GM12801 (cell line): ENCODE data around the gene PRKACA.

Experiments used
- TF ChIP-seq, protein P1 (sequence below): IDR thresholded peaks from one replicate; pipeline ENCODE4 v1.5.1; 2011; ENCODE audit warnings: control low read depth; ENCODE audit not compliant: insufficient read length; ENCODE audit errors: extremely low read depth

The PRKACA gene

GRCh38 chr19:14093117-14093823, 24.3 kb downstream of the PRKACA start:
- TF ChIP-seq, protein P1, sequence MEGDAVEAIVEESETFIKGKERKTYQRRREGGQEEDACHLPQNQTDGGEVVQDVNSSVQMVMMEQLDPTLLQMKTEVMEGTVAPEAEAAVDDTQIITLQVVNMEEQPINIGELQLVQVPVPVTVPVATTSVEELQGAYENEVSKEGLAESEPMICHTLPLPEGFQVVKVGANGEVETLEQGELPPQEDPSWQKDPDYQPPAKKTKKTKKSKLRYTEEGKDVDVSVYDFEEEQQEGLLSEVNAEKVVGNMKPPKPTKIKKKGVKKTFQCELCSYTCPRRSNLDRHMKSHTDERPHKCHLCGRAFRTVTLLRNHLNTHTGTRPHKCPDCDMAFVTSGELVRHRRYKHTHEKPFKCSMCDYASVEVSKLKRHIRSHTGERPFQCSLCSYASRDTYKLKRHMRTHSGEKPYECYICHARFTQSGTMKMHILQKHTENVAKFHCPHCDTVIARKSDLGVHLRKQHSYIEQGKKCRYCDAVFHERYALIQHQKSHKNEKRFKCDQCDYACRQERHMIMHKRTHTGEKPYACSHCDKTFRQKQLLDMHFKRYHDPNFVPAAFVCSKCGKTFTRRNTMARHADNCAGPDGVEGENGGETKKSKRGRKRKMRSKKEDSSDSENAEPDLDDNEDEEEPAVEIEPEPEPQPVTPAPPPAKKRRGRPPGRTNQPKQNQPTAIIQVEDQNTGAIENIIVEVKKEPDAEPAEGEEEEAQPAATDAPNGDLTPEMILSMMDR = no peak

- TF ChIP-seq, protein P1 = no peak
Measured at GRCh38 chr19:14091813-14092462, 25.6 kb downstream of the PRKACA start.

GRCh38 chr19:14091081-14091812, 26.3 kb downstream of the PRKACA start:
- TF ChIP-seq, protein P1 = no peak

DNA sequence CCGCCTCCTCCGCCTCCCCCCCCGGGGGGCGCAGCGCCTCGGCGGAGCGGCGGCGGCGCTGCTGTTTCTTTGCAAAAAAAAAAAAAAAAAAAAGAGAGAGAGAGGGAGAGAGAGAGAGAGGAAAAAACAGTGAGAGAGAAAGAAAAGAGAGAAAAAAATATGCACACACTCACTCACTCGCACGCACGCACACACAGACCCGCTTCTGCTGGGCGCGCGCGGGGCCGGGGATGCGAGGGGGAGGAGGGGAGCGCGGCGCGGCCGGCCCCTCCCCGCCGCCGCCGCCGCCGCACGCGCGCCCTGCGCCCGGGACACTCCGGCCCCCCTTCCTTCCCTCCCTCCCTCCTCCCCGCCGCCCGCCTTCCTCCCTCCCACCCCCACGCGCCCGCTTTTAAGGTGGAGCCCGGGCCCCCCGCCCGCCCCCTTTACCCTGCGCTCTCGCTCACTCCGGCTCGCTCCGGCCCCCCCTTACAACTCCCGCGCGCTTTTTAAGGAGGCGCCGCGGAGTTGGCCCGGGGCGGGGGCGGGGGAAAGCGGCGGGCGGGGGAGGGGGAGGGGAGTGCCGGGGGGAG, 27.0 kb downstream of the PRKACA start, which contains the start of gene SAMD1:
Gene SAMD1, minus strand, starts transcription at position 243 of the 572 bp plus-strand sequence.
- TF ChIP-seq, protein P1 = no peak

GRCh38 chr19:14089662-14090508, 27.7 kb downstream of the PRKACA start:
- TF ChIP-seq, protein P1 = no peak

DNA sequence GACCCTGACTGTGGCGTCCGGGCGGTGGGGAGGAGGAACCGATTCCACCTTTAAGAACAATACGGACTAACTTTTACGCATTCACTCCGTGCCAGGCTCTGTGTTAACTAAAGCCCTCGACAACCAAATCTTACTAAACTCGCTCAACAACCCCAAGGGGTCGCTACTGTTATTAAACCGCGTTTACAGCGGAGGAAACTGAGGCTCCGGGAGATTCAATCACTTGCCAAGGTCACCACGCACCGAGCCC, 28.2 kb downstream of the PRKACA start:
- TF ChIP-seq, protein P1 = no peak
